ENCODE data around the gene HRC.

Gene HRC

DNA sequence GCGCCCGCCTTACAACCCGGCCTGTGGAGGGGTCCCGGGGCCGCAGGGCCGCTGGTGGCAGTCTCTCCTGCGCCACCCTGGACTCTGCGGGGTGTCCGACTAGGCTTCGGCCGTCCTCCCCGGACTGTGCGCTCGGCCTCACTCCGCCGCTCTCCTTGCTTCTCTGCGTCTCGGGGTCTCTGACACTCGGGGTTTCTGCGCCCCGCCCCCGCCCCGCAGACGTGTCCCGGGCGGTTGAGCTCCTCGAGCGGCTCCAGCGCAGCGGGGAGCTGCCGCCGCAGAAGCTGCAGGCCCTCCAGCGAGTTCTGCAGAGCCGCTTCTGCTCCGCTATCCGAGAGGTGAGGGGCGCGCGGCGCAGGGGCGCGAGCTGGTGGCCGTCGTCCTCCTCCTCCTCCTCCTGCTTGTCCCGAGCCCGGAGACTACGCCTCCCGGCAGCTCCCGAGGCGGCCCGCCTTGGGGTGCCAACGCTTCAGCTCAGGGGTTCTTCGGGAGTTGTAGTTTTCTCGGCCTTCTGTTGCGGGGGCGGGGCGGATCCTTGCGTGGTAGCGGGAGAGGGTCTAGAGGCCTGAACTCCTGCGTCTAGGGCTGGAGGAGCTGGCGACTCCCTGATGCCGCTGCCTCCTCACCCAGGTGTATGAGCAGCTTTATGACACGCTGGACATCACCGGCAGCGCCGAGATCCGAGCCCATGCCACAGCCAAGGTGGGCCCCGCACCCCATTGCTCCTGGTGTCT, 40.4 kb downstream of the HRC start:
- DNase-seq (ENCODE audit: low read depth in 3 of 3): peak in 2 of 3 donors; percentile 21 to 47

- DNase-seq (ENCODE audit: low read depth in 3 of 3): peak; percentile 29 to 67 (median 44)
Measured at GRCh38 chr19:49113762-49114629, 41.2 kb downstream of the HRC start, which contains the start of gene LIN7B. Gene LIN7B, plus strand, starts transcription at chr19:49114370. Its CDS starts 35 bp downstream, at chr19:49114405.

GRCh38 chr19:49111218-49111998, 43.8 kb downstream of the HRC start:
- no peak for DNase-seq (ENCODE audit: low read depth in 3 of 3)

GRCh38 chr19:49110567-49110966, 44.6 kb downstream of the HRC start:
- DNase-seq (ENCODE audit: low read depth in 3 of 3): no peak

- DNase-seq (ENCODE audit: low read depth in 3 of 3): no peak
Measured at GRCh38 chr19:49109569-49110233, 45.5 kb downstream of the HRC start.

DNA sequence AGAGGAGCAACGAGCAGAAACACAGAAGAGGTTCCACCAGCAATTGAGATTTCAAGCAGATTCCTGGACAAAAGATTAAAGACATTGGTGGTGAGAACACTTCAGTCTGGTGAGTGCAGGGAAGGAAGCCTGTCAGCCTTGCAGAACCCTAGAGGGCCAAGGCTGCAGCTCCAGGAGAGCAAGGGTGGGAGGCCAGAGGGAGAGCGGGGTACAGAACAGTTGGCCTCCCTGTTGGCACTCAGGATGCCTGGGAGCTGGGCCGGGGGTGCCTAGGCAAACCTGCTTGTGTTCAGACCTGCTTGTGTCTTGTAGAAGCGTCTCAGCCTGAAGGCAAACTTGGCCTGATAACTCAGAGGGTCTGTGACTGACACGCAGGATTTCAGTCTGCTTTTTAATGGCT, 46.1 kb downstream of the HRC start:
- no peak for DNase-seq (ENCODE audit: low read depth in 3 of 3)

- DNase-seq (ENCODE audit: low read depth in 3 of 3): no peak
Measured at GRCh38 chr19:49107625-49108459, 47.4 kb downstream of the HRC start.

- DNase-seq (ENCODE audit: low read depth in 3 of 3): peak; percentile 35 to 59 (median 43)
Measured at GRCh38 chr19:49106648-49107135, 48.5 kb downstream of the HRC start.

DNA sequence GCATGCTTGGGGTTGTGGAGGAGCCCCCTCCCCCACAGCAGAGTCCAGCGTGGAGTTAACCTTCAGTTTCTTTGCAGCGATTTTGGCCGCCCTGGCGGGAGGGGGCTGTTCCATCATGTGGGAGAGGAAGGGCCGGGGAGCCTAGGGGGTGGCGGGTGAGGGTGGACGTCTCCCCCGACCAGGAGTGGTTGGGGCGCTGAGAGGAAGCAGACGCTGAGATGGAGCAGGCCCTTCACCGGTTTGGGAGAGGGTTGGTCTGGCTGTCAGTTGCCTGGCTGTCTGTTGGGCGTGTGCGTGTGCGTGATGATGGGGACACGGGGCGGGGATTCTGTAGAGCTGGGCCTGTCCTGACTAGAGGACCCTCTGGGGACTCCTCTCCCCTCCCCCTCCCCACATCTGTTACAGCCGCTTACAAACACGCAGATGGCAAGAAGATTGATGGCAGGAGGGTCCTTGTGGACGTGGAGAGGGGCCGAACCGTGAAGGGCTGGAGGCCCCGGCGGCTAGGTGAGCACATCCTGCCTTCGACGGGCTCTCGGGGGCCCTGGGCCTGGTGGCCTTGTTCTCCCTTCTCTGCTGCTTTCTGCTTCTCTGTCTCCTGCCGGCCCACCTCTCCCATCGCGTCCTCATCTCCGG, 50.8 kb downstream of the HRC start:
- no peak for DNase-seq (ENCODE audit: low read depth in 3 of 3)

- DNase-seq (ENCODE audit: low read depth in 3 of 3): no peak
Measured at GRCh38 chr19:49103331-49104085, 51.7 kb downstream of the HRC start.

DNA sequence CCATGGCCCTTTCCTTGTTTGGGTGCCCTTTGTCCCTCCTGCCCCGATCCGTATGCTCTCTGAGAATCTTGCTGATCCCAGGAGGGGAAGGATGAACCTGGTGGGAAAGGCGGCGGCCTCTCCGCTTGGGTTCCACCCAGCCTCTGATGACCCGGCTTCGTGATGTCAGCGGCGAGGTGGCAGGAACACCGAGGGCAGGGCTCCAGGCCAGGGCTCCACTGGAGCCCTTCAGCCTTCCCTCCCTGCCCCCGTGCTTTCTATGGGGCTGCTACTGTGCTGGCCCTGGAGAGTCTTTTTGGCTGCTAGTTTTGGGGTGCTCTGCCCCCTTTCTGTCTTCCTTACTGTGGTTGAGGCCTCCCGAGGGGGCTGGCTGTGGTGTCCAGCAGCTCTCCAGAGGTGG, 52.9 kb downstream of the HRC start:
- DNase-seq (ENCODE audit: low read depth in 3 of 3): no peak
